GM12878 (cell line): ENCODE results near the gene NPR3. TPM values are rescaled to one million over a fixed set of nuclear protein-coding genes. Genes with fewer than 3 reads are reported as not detected.

Experiments used
- ATAC-seq: fragments of 200-7000 bp; cut with Tn5 transposase; 3 replicates; pipeline ENCODE4 v1.9.1; 2020; ENCODE audit warnings: mild to moderate bottlenecking, moderate library complexity
- BruUV-seq: library from RNA; stranded (reverse); fragments of 400-500 nt; replicated peaks from 2 replicates; lab custom pipeline; 2021; lab: Mats Ljungman, UMichigan
- CTCF ChIA-PET: fragments of 300-600 bp; sonication (Branson Sonifier 250); formaldehyde crosslinking; extraction: SDS; loops from one replicate; lab custom pipeline; 2021; ENCODE audit warnings: inconsistent platforms; lab: Yijun Ruan, JAX
- POLR2A ChIA-PET: fragments of 350-600 bp; formaldehyde crosslinking; extraction: SDS; loops from one replicate; lab custom pipeline; 2021; ENCODE audit warnings: inconsistent platforms; lab: Charles Lee
- RAD21 ChIA-PET: fragments of 300-600 bp; sonication (Branson Sonifier 250); formaldehyde crosslinking; loops from one replicate; lab custom pipeline; 2023; ENCODE audit warnings: antibody characterized with exemption; ENCODE audit not compliant: unreplicated experiment; lab: Charles Lee
- SMC1A ChIA-PET: fragments of 300-600 bp; sonication (Branson Sonifier 250); formaldehyde crosslinking; loops from one replicate; lab custom pipeline; 2023; ENCODE audit not compliant: unreplicated experiment, uncharacterized antibody; lab: Charles Lee
- DNase-seq: peaks from one replicate; pipeline ENCODE4 v3.0.0-alpha.2; 2011; ENCODE audit warnings: low read depth, low spot score
- FAIRE-seq: peaks from 3 replicates; lab custom pipeline; 2011; peaks lifted over from hg19 to GRCh38; lab: Jason Lieb, UNC
- H2AFZ ChIP-seq: 2 replicates; pipeline ENCODE4 v1.6.0; 2011; ENCODE audit warnings: low read depth, low read length, control low read depth; ENCODE audit not compliant: control insufficient read depth
- H3K27ac ChIP-seq: 2 replicates; pipeline ENCODE4 v1.5.1; 2011; ENCODE audit warnings: control low read depth; ENCODE audit not compliant: control insufficient read depth, insufficient read depth
- H3K27me3 ChIP-seq, 2 experiments: replicated peaks in 1 of 2; 2 replicates each; pipeline versions ENCODE4 v1.6.0 to v1.6.1; 2011; ENCODE audit warnings: low read length in 1 of 2; ENCODE audit not compliant: control insufficient read depth in 2 of 2, insufficient read depth in 2 of 2
- H3K36me3 ChIP-seq, 2 experiments: 2 replicates each; pipeline ENCODE4 v1.5.1; 2011; ENCODE audit warnings: low read length in 1 of 2; ENCODE audit not compliant: control insufficient read depth in 2 of 2, insufficient read depth in 2 of 2
- H3K4me1 ChIP-seq: 2 replicates; pipeline ENCODE4 v1.6.1; 2011; ENCODE audit warnings: mild to moderate bottlenecking, low read length, moderate library complexity, mixed read lengths; ENCODE audit not compliant: control insufficient read depth, insufficient read depth
- H3K4me2 ChIP-seq: 2 replicates; pipeline ENCODE4 v1.6.0; 2011; ENCODE audit warnings: control low read depth; ENCODE audit not compliant: control insufficient read depth, insufficient read depth
- H3K4me3 ChIP-seq: fragments of 200-600 bp; sonication (generic); 2 replicates; pipeline ENCODE4 v1.5.1; 2016
- H3K79me2 ChIP-seq: 2 replicates; pipeline ENCODE4 v1.6.0; 2011; ENCODE audit warnings: low read length; ENCODE audit not compliant: control insufficient read depth, insufficient read depth
- H3K9ac ChIP-seq: 2 replicates; pipeline ENCODE4 v1.8.0; 2011; ENCODE audit warnings: low read length, control low read depth, mixed read lengths; ENCODE audit not compliant: control insufficient read depth, insufficient read depth
- H3K9me3 ChIP-seq: replicated peaks from 3 replicates; pipeline ENCODE4 v1.5.1; 2011; ENCODE audit warnings: mild to moderate bottlenecking, low read length; ENCODE audit not compliant: control insufficient read depth, insufficient read depth
- H4K20me1 ChIP-seq: 2 replicates; pipeline ENCODE4 v1.6.0; 2011; ENCODE audit not compliant: control insufficient read depth, insufficient read depth
- BMI1 ChIP-seq: fragments of 450-650 bp; IDR thresholded peaks from 2 replicates; pipeline ENCODE4 v1.6.1; 2016; ENCODE audit warnings: mild to moderate bottlenecking, moderate library complexity, borderline replicate concordance
- CHD4 ChIP-seq: fragments of 200-600 bp; sonication (generic); IDR thresholded peaks from 2 replicates; pipeline ENCODE4 v1.6.1; 2016; ENCODE audit warnings: mild to moderate bottlenecking
- IKZF1 ChIP-seq: fragments of 450-650 bp; conservative IDR thresholded peaks from 2 replicates; pipeline ENCODE4 v1.6.1; 2017; ENCODE audit warnings: antibody characterized with exemption, mild to moderate bottlenecking
- KDM1A ChIP-seq: fragments of 200-600 bp; sonication (generic); IDR thresholded peaks from 2 replicates; pipeline ENCODE4 v1.6.1; 2016; ENCODE audit warnings: borderline replicate concordance
- NFIC ChIP-seq: IDR thresholded peaks from 2 replicates; pipeline ENCODE4 v1.6.1; 2012; ENCODE audit warnings: low read depth, mild to moderate bottlenecking, inconsistent platforms, low read length, moderate library complexity
- NR2C1 ChIP-seq: fragments of 450-650 bp; IDR thresholded peaks from 2 replicates; pipeline ENCODE4 v1.6.1; 2017; ENCODE audit warnings: antibody characterized with exemption, mild to moderate bottlenecking, moderate library complexity
- POLR2A ChIP-seq: IDR thresholded peaks from 2 replicates; pipeline ENCODE4 v1.6.1; 2011; ENCODE audit warnings: low read depth, mild to moderate bottlenecking, low read length
- POU2F2 ChIP-seq: IDR thresholded peaks from 3 replicates; pipeline ENCODE4 v1.6.1; 2011; ENCODE audit warnings: low read depth, mild to moderate bottlenecking, low read length, borderline replicate concordance
- TCF12 ChIP-seq: IDR thresholded peaks from 2 replicates; pipeline ENCODE4 v1.6.1; 2011; ENCODE audit warnings: low read depth, mild to moderate bottlenecking, low read length
- WGBS: methylation state at CpG from one replicate; pipeline ENCODE4 v1.1.6; 2016; ENCODE audit warnings: low lambda C conversion rate; ENCODE audit not compliant: insufficient replicate concordance, insufficient coverage; ENCODE audit errors: missing lambda C conversion rate; 5-methylcytosine and 5-hydroxymethylcytosine counted together
- in situ Hi-C: fragments of 300-500 bp; cut with MboI; formaldehyde crosslinking; loops from 9 replicates; pipeline ENCODE4 v1.14.3; 2018; ENCODE audit warnings: mixed read lengths
- intact Hi-C: fragments of 100-400 bp; cut with micrococcal nuclease; formaldehyde crosslinking; loops from one replicate; pipeline ENCODE4 v1.14.2; 2022; ENCODE audit not compliant: unreplicated experiment
- polyA plus RNA-seq, 11 experiments: library from polyadenylated mRNA; depleted of rRNA in 4 of 11; unstranded in 6 of 11; stranded (reverse) in 5 of 11; fragments of >200 nt; fragmentation: Nextera tagmentation in 4 of 11; fragmentation: Illumina TruSeq in 1 of 11; extraction: Ambion mirVana in 4 of 11; extraction: Trizol in 1 of 11; gene quantifications; 1 replicate in 1 of 11; 2 replicates in 10 of 11; pipeline versions ENCODE4 v1.2.1 to v1.2.3, GENCODE V29; 2011 to 2016; ENCODE audit warnings: inconsistent platforms in 2 of 11, missing spikeins in 2 of 11, low read depth in 1 of 11
- total RNA-seq, 4 experiments: library from RNA; depleted of rRNA in 3 of 4; stranded (reverse); fragments of >200 nt in 3 of 4; fragmentation: Illumina TruSeq in 1 of 4; extraction: Trizol in 1 of 4; gene quantifications; 2 replicates each; pipeline versions ENCODE4 v1.2.1 to v1.2.3, GENCODE V29; 2013 to 2021

Gene NPR3
- total and polyA plus RNA-seq, 10 of the 15 experiments (the other 5 are each of a cell fraction or from before 2014, with no cell fraction given), result 0.01 to 0.37 (median 0.14) TPM; not detected in 7

- no peaks in the 10 kb centered on the region for H3K36me3 ChIP-seq
- DNase-seq, result no peak
- H3K4me2 ChIP-seq, result no peak overlapping the region
- WGBS, result 38% methylated on average over 4 of the region's 4 CpGs
- intact Hi-C loops, result no loop called here
- BruUV-seq, result no TSS peak
- no peak overlapping the region for H3K4me3 ChIP-seq
- H3K9me3 ChIP-seq, result no peaks in the 10 kb centered on the region
- no peak overlapping the region for H2AFZ ChIP-seq
- FAIRE-seq, result no peak
- no peak overlapping the region for H3K27ac ChIP-seq
- RAD21 ChIA-PET, result no interaction called here
- SMC1A ChIA-PET, result no interaction called here
- no peaks in the 10 kb centered on the region; a peak in 1 of 4 replicates for H3K27me3 ChIP-seq
- POLR2A ChIA-PET, result no interaction called here
- H4K20me1 ChIP-seq, result no peaks in the 10 kb centered on the region
- CTCF ChIA-PET, result no interaction called here
- H3K4me1 ChIP-seq, result no peaks in the 10 kb centered on the region
- H3K79me2 ChIP-seq, result no peaks in the 10 kb centered on the region
- TF ChIP-seq KDM1A (no peak), IKZF1 (no peak), BMI1 (no peak), POLR2A (no peak)
- no peak overlapping the region for H3K9ac ChIP-seq
- no peak for ATAC-seq
- in situ Hi-C loops, result no loop called here
Measured at GRCh38 chr5:32740651-32741050, 29.5 kb downstream of the NPR3 start.

GRCh38 chr5:32745317-32745716 is 34.2 kb downstream of the NPR3 start:
- no peak for FAIRE-seq
- H3K4me2 ChIP-seq, result no peak overlapping the region
- no peaks in the 10 kb centered on the region for H3K36me3 ChIP-seq
- intact Hi-C loops, result no loop called here
- no peak for TF ChIP-seq TCF12
- TF ChIP-seq NR2C1, result no peak
- no peak for TF ChIP-seq NFIC
- no peak for TF ChIP-seq CHD4
- no peak for TF ChIP-seq POU2F2
- RAD21 ChIA-PET, result no interaction called here
- in situ Hi-C loops, result no loop called here
- no peak overlapping the region for H3K9ac ChIP-seq
- no peaks in the 10 kb centered on the region for H4K20me1 ChIP-seq
- H3K27me3 ChIP-seq, result no peaks in the 10 kb centered on the region
- no peak overlapping the region for H3K27ac ChIP-seq
- no peaks in the 10 kb centered on the region; the same call in 2 of the 3 replicates for H3K9me3 ChIP-seq
- no peak overlapping the region for H3K4me3 ChIP-seq
- CTCF ChIA-PET, result no interaction called here
- no peak overlapping the region for H2AFZ ChIP-seq
- WGBS, result 46% methylated on average over 2 of the region's 2 CpGs
- BruUV-seq, result no TSS peak
- no peak for ATAC-seq
- no peaks in the 10 kb centered on the region for H3K4me1 ChIP-seq
- SMC1A ChIA-PET, result no interaction called here
- no peaks in the 10 kb centered on the region for H3K79me2 ChIP-seq
- POLR2A ChIA-PET, result no interaction called here
- no peak for DNase-seq
